ENCODE measurements around the gene TMEM132D. TPM values are rescaled to one million over a fixed set of nuclear protein-coding genes. Genes with fewer than 3 reads are reported as not detected.

TMEM132D gene
- total RNA-seq, 1 donor from 2014 or later = 16.5 TPM

- Mint-ChIP-seq H3K4me1 (ENCODE audit: low read depth, unreplicated experiment) (no peaks in the 10 kb centered on the region), H3K9me3 (ENCODE audit: unreplicated experiment) (peaks cover 4% of the 10 kb centered on the region), H3K36me3 (ENCODE audit: unreplicated experiment) (peaks cover 7% of the 10 kb centered on the region), H3K27ac (ENCODE audit: unreplicated experiment) (no peak overlapping the region), H3K4me3 (ENCODE audit: unreplicated experiment) (no peak overlapping the region), H3K27me3 (ENCODE audit: unreplicated experiment) (peaks cover 3% of the 10 kb centered on the region)
- DNase-seq = no peak
- no peak for TF ChIP-seq CTCF (IDR thresholded peaks at IDR 0.05; ENCODE audit: partially characterized antibody, unreplicated experiment)
Observed at GRCh38 chr12:129028844-129029243, 875.0 kb downstream of the TMEM132D start.

- Mint-ChIP-seq H3K27me3 (ENCODE audit: unreplicated experiment) (no peaks in the 10 kb centered on the region), H3K36me3 (ENCODE audit: unreplicated experiment) (peaks cover 7% of the 10 kb centered on the region), H3K9me3 (ENCODE audit: unreplicated experiment) (peaks cover 4% of the 10 kb centered on the region), H3K27ac (ENCODE audit: unreplicated experiment) (no peak overlapping the region), H3K4me1 (ENCODE audit: low read depth, unreplicated experiment) (no peaks in the 10 kb centered on the region), H3K4me3 (ENCODE audit: unreplicated experiment) (no peak overlapping the region)
- TF ChIP-seq CTCF (IDR thresholded peaks at IDR 0.05; ENCODE audit: partially characterized antibody, unreplicated experiment) = no peak
- DNase-seq = no peak
Observed at GRCh38 chr12:129025055-129025454, 878.8 kb downstream of the TMEM132D start.
